ENCODE measurements around the gene PLSCR2. TPM values are rescaled to one million over a fixed set of nuclear protein-coding genes. Genes with fewer than 3 reads are reported as not detected.

Gene PLSCR2
- not detected in 2 replicates for total RNA-seq

GRCh38 chr3:146469150-146470017, at the start of gene PLSCR2:
Gene PLSCR2, minus strand, starts transcription at chr3:146469561. Its CDS starts 9,657 bp downstream, at chr3:146459904.

Other genes with a start within 250 kb of the PLSCR2 start
- 1.3 and 3.8 TPM in 2 replicates for gene PLSCR4, start 218.5 kb downstream of the PLSCR2 start, total RNA-seq
- 37.8 and 88.0 TPM in 2 replicates for gene PLSCR1, start 75.0 kb upstream of the PLSCR2 start, total RNA-seq
- not detected in 2 replicates for gene PLSCR5, start 135.8 kb upstream of the PLSCR2 start, total RNA-seq